ENCODE data around the gene OR10Z1.

Gene OR10Z1

GRCh38 chr1:158604968-158605367 is at the start of gene OR10Z1:
Gene OR10Z1 (plus strand): TSS chr1:158605268. CDS start chr1:158606439, 1,171 bp downstream.
- in situ Hi-C loops (cut with MboI; ENCODE audit: low sequenced_read_pairs), result no loop called here

- in situ Hi-C loops (cut with MboI; ENCODE audit: low sequenced_read_pairs), result no loop called here
Observed at GRCh38 chr1:158559696-158560095, 45.4 kb upstream of the OR10Z1 start.

GRCh38 chr1:158563853-158564252 is 41.2 kb upstream of the OR10Z1 start:
- in situ Hi-C loops (cut with MboI; ENCODE audit: low sequenced_read_pairs), result no loop called here

DNA sequence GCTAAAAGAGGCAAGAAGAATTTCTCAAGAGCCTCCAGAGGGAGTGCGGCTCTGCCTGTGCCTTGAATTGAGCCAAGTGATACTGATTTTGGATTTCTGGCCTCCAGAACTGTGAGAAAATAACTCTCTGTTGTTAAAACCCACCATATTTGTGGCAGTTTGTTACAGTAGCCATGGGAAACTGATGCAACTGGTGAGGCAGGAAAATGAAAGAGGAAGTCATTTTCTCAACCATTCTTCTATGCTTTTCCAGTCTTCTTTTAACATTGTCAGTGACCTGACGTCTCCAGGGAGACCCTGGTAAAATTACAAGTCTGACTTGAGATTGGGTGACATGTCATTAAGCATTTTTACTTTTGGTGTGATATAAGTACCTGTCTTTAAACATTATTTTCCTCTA is 40.5 kb upstream of the OR10Z1 start:
- in situ Hi-C loops (cut with MboI; ENCODE audit: low sequenced_read_pairs), result no loop called here

- in situ Hi-C loops (cut with MboI; ENCODE audit: low sequenced_read_pairs), result no loop called here
Observed at GRCh38 chr1:158570480-158570879, 34.6 kb upstream of the OR10Z1 start, which contains the start of gene OR6P1. Gene OR6P1 (minus strand): TSS chr1:158570580. CDS start chr1:158563604, 6,976 bp downstream.

DNA sequence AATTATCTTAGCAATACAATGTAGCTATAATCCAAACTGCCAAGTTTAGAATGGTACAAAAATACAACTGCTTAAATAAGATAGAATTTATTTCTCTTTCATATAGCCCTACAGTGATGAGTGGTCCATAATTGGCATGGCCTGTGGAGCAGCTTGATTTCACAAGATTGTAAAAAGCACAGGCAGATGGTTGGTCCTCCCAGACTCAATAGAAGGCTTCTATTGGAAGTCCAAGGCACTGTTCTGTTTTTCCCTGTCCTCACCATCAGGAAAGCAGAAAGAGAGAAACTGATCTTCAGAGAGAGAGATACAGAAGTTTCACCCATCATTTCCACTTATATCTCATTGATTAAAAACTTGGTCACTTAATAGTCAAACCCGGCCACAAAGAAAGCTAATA is 32.8 kb upstream of the OR10Z1 start:
- in situ Hi-C loops (cut with MboI; ENCODE audit: low sequenced_read_pairs), result no loop called here

- in situ Hi-C loops (cut with MboI; ENCODE audit: low sequenced_read_pairs), result no loop called here
Observed at GRCh38 chr1:158577561-158577960, 27.5 kb upstream of the OR10Z1 start.

DNA sequence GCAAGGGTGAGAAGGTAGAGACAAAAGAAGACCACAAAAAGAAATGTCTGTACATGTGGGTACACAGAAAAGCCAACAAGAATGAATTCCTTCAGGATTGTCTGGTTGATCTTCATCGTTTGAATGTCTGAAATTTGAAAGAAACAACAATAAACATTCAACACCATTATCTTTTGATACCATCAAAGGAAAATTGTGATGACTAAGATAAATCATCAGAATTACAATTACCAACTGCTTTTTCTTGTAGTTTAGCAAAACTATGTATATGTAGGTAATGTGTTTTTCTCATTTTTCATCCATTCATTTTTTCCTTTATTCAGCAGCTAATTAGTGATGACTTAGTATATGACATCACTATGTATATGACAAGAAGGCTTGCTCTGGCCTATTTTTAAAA is 25.3 kb upstream of the OR10Z1 start, which contains the start of gene OR10X1:
Gene OR10X1, minus strand, starts transcription at position 167 of the 400 bp plus-strand sequence. Its CDS starts 0 bp downstream, at position 167.
- in situ Hi-C loops (cut with MboI; ENCODE audit: low sequenced_read_pairs), result no loop called here

GRCh38 chr1:158583962-158584361 is 21.1 kb upstream of the OR10Z1 start:
- in situ Hi-C loops (cut with MboI; ENCODE audit: low sequenced_read_pairs), result no loop called here

DNA sequence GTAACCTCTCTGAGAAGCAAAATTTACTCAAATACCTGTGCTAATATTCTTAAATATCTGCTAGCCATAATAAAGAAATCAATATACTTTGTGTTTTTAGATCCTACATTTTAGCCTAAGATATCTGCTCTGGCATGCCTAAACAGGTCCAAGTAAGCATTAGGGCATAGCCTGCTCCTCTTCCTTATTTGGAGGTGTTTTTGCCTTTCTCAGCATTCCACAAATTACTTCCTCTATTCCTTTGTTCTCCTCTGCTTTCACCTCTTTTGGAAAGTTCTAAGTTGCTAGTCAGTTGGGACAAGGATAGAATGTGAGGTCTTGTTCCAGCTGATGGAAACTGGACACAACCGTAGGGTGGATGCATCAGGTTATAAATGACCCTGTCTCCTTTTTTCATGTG is 18.1 kb upstream of the OR10Z1 start:
- in situ Hi-C loops (cut with MboI; ENCODE audit: low sequenced_read_pairs), result no loop called here

- in situ Hi-C loops (cut with MboI; ENCODE audit: low sequenced_read_pairs), result no loop called here
Observed at GRCh38 chr1:158600735-158601134, 4.3 kb upstream of the OR10Z1 start.

GRCh38 chr1:158607296-158607695 is 2.2 kb downstream of the OR10Z1 start:
- in situ Hi-C loops (cut with MboI; ENCODE audit: low sequenced_read_pairs), result no loop called here

DNA sequence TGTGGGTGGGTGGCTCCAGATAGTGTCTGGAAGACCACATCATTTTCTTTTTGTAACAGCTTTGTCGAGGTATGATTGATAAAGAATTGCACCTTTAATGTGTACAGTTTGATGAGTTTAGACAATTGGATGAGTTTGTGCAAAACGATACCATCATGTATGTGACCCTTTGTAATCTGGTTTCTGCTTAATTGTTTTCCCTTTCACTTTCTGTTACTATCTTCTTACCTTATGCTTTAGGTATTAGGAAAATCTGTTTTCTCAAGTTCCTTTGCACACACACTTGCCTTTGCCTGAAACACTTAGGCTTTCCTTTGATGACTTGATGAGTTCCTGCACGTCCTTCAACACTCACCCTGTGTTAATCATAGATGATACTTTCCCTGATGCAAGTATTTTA is 6.8 kb downstream of the OR10Z1 start:
- in situ Hi-C loops (cut with MboI; ENCODE audit: low sequenced_read_pairs), result no loop called here

DNA sequence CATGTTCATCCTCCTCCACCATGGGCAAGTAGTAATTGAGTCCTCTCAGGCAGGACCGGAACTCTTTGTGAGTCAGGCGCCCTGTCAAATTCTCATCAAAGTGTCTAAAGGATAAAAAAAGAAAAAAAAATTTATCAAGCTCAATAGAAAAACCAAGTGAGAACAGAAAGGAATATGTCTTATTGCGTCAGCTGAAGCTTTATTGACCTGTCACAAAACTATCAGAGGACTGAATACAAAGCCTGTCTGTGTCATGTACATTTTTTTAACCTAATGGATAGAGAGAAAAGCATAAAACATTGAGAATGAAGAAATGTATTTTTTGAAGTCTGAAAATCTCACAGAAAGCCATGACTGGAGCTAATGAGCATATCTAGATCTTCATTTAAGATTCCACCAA is 8.7 kb downstream of the OR10Z1 start:
- in situ Hi-C loops (cut with MboI; ENCODE audit: low sequenced_read_pairs), result no loop called here

- in situ Hi-C loops (cut with MboI; ENCODE audit: low sequenced_read_pairs), result no loop called here
Observed at GRCh38 chr1:158638146-158638545, 33.1 kb downstream of the OR10Z1 start.

DNA sequence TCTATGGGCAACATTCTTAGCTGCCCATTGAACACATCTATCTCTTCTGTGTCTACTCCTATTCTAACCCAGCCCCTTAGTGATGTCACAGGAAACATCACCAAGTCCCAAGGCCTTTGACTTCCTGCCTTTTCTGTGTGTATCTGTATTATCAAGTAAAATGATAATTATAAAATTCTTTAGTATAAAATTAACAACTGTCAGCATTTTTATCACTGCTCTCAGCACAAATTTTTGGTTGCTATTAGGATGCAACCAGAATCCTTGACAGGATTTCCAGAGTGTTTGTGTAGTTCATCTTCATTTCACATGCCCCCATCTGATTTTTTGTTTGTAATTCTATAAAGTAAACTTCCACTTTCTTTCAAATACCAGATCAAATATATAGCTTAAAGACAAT is 33.8 kb downstream of the OR10Z1 start:
- in situ Hi-C loops (cut with MboI; ENCODE audit: low sequenced_read_pairs), result no loop called here

DNA sequence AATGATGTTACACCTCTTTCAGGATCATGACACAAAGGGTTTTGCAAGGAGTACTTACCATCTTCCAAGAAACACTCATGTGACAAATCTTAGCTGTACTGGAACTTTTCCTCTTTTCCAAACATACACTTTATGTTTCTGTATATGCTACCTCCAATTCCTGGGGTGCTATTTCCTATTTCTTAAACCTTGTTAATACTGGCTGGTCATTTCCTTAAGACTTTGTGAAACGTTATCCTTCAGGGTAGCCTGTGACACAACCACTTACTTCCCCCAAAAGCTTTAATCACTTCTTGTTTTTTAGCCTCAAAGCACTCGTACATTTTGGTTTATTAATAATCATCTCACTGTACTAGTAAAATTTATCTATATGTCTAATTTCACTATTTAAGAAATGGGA is 39.4 kb downstream of the OR10Z1 start:
- in situ Hi-C loops (cut with MboI; ENCODE audit: low sequenced_read_pairs), result no loop called here

GRCh38 chr1:158646465-158646864 is 41.4 kb downstream of the OR10Z1 start:
- in situ Hi-C loops (cut with MboI; ENCODE audit: low sequenced_read_pairs), result no loop called here

DNA sequence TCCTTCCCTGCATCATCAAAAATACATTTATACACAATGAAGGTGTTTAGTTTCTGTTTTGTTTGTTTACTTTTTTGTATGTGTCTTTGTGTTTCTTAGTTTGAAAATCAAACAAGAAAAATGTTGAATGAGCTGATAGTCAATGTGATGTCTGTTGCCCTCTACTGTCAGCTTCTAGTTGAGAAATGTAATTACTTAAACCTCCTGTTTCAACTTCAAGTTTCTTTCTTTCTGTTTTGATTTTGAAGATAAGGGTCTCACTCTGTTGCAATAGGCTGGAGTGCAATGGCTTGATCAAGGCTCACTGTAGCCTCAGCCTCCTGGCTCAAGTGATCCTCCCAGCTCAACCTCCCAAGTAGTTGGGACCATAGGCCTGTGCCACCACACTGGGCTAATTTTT is 44.0 kb downstream of the OR10Z1 start:
- in situ Hi-C loops (cut with MboI; ENCODE audit: low sequenced_read_pairs), result no loop called here

- in situ Hi-C loops (cut with MboI; ENCODE audit: low sequenced_read_pairs), result no loop called here
Observed at GRCh38 chr1:158652721-158653334, 47.8 kb downstream of the OR10Z1 start.

DNA sequence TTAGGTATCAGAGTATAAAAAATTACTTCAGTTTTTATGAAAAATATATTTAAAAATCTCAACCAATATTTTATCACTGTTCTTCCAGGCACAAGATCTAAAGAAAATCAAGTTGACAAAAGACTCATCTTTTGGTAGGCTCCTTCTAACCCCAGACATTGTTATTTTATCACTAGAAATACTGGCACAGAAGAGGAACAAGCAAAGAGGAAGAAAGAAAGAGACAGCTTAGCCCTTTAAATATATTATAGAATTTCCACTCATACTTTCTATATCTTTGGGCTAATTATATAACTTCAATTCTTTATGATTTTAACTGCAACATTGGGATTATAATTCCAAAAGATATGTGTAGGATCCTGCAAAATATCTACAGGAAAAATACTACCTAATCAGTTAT is 49.0 kb downstream of the OR10Z1 start:
- in situ Hi-C loops (cut with MboI; ENCODE audit: low sequenced_read_pairs), result no loop called here

GRCh38 chr1:158654571-158654970 is 49.5 kb downstream of the OR10Z1 start:
- in situ Hi-C loops (cut with MboI; ENCODE audit: low sequenced_read_pairs), result no loop called here
